Measurements from ENCODE around the gene PDE9A.

DNA sequence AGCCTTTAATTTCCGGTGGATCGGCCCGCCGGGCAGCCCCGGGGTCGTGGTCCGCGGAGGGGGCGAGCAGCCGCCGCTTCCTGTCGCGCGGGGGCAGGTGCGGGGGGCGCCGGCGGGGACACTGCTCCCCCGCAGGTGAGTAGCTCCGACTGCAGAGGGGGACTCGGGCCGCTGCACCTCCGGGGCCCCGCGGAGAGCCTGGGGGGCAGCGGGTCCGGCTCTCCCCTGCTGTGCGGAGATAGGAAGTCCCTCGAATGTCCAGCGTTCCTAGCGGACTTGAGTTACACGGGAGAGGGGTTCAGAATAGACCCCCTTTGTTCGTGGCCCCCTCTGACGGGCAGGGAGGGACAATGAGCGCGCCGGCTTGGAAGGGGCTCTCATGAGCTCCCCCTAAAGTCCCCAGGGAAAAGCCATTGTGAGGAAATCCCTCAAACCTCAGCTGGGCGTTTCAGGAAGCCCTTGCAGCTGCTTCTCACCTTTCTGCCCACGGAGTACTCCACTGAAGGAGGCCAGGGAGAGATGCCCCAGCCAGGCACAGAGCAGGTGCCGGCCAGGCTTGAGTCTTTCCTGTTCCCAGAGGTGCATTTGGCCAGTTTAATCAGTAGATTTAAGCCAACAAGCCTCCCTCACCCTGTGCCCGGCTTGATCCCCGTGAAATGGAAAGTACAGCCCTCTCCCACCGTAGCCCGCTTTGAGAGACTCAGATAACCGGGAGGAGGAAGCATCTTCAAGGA is 925 bp downstream of the PDE9A start:
- TF ChIP-seq, protein P1, sequence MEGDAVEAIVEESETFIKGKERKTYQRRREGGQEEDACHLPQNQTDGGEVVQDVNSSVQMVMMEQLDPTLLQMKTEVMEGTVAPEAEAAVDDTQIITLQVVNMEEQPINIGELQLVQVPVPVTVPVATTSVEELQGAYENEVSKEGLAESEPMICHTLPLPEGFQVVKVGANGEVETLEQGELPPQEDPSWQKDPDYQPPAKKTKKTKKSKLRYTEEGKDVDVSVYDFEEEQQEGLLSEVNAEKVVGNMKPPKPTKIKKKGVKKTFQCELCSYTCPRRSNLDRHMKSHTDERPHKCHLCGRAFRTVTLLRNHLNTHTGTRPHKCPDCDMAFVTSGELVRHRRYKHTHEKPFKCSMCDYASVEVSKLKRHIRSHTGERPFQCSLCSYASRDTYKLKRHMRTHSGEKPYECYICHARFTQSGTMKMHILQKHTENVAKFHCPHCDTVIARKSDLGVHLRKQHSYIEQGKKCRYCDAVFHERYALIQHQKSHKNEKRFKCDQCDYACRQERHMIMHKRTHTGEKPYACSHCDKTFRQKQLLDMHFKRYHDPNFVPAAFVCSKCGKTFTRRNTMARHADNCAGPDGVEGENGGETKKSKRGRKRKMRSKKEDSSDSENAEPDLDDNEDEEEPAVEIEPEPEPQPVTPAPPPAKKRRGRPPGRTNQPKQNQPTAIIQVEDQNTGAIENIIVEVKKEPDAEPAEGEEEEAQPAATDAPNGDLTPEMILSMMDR (conservative IDR thresholded peaks at IDR 0.05; ENCODE audit: low read depth, low read length) = no peak
- no peak for TF ChIP-seq CEBPB (IDR thresholded peaks at IDR 0.05; ENCODE audit: low read depth, low read length)
- TF ChIP-seq RFX5 (IDR thresholded peaks at IDR 0.05; ENCODE audit: low read depth, low read length) = no peak
- TF ChIP-seq POLR2A (IDR thresholded peaks at IDR 0.05; ENCODE audit: low read depth, low read length) = no peak
- TF ChIP-seq CHD1 (IDR thresholded peaks at IDR 0.05; ENCODE audit: low read depth, low read length) = no peak
- TF ChIP-seq FOS (IDR thresholded peaks at IDR 0.05; ENCODE audit: low read depth, low read length) = no peak
- no peak for TF ChIP-seq MAFK (IDR thresholded peaks at IDR 0.05; ENCODE audit: low read depth, low read length)
- TF ChIP-seq RAD21 (IDR thresholded peaks at IDR 0.05; ENCODE audit: low read length) = no peak
- TF ChIP-seq BHLHE40 (IDR thresholded peaks at IDR 0.05; ENCODE audit: low read depth, low read length) = no peak
- no peak for TF ChIP-seq SMC3 (IDR thresholded peaks at IDR 0.05; ENCODE audit: low read depth, low read length)
- TF ChIP-seq USF2 (IDR thresholded peaks at IDR 0.05; ENCODE audit: low read depth, low read length) = no peak
- TF ChIP-seq MAZ (IDR thresholded peaks at IDR 0.05; ENCODE audit: borderline replicate concordance, low read depth, low read length) = no peak
- TF ChIP-seq RCOR1 (IDR thresholded peaks at IDR 0.05; ENCODE audit: insufficient replicate concordance, low read length) = no peak
- TF ChIP-seq ELK1 (IDR thresholded peaks at IDR 0.05; ENCODE audit: borderline replicate concordance, low read depth, low read length) = no peak
